GM18498 (cell line): ENCODE results near the gene ARHGAP31.
"Not testable (repeated sequence)": the region's sequence is repeated elsewhere in the genome, so short reads cannot be mapped to it uniquely, and the experiment has no call there.

Source experiments
- ATAC-seq: cut with Tn5 transposase; IDR thresholded peaks from one replicate; pipeline ENCODE4 v1.9.1; 2021; ENCODE audit warnings: mild to moderate bottlenecking, moderate library complexity; ENCODE audit not compliant: unreplicated experiment

ARHGAP31 gene

DNA sequence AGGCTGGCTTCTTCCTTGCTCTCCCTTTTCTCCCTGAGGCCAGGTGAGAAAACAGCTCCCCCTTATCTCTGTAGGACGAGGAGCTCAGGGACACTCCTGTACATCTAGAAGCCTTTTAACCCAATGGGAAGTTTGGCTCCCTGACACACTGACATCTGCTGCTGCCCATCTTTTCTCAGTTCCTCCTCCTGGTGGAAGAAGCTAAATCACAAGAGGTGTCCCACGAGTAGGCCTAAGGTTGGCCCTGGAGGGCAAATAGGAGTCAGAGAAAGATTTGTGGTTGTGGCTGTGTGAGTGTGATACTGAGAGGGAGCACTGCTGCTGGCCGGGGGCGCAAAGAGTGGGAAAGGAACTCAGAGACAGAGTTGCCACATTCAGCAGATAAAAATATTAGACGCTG lies 49.5 kb downstream of the ARHGAP31 start:
- peak; percentile 91 for ATAC-seq

GRCh38 chr3:119346076-119346496 lies 51.9 kb downstream of the ARHGAP31 start:
- ATAC-seq: no peak

DNA sequence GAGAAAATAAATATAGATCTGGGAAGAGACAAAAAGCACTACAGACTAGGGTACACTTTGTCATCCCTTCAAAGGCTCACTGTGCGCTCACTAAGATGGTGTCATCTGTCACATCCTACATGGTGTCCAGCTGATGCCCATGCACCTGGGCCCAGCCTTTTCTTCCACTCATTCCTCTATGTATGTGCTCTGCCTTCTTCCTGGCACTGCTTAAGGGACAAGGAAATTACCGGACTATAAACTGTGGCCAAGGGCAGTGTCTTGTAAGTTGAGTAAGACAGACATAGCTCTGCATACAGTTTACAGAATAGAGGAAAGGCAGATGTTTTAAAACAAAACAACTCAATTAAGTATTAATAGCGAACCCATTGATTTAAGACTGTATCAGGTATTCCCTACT lies 52.9 kb downstream of the ARHGAP31 start:
- ATAC-seq: no peak

DNA sequence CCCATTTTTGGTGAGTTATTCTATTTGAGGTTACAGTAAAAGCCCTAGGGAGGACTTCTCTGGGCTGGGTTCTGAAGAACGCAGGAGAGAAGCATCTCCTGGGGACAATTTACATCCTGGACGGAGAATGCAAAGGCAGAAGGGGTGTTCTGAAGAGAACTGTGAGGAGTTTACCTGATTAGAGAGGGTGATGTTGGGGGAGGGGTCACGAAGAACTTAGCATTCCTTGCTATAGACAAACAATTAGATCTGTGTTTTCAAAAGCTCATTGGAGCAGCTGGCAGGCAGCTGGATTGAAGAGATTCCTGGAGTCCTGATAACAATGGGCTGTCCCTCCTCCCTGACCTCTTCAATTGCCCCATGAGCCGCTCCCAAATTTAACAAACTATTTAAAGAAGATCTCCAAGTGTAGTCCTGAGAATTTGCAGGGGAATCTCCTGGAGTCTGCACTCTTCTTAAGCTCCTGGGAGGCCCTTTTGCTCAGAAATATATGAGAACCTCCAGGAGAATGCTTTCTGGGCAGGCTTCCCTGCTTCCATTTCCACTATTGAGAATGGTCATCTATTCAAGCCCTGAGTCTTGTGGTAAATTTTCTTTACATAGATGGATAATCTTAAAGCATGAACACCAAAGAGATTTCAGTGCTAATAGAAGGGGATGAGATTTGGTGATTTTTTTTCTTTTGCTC lies 55.3 kb downstream of the ARHGAP31 start:
- no peak for ATAC-seq

DNA sequence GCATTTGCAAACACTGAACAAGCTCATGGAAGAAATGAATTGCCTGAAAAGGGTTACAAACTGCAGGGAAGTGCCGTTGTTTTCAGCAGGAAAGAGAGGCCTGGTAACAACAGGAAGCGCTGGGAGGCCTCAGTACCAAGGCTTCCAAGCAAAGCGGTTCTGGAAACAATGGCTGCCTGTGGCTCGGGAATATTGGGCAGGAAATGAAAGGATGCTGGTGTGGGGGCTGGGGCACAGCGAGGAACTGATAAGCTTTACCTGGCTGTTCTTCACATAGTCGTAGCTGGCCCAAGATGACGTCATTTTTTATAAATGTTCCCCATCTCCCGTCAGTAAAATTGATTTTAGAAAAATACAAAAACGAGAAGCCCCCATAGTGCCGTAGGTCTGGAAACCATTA lies 55.9 kb downstream of the ARHGAP31 start:
- ATAC-seq: no peak

DNA sequence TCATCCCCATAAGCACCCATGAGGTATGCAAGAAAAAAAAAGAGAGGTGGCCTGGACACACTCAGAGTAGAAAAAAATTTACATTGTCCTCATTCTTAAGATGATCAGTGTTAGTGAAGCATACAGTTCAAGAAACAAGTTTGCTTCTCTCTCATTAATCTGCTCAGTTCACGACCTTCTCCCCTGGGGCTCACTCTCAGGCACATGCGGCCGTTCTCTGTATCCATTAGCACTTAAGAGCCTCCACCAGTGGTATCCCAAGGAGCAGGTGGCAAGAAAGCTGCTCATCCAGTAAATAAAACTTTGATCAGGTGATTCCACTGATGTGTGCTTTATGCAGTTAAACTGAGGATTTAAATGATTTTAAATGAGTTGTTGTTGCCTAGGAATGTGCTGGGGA lies 57.4 kb downstream of the ARHGAP31 start:
- no peak for ATAC-seq

GRCh38 chr3:119352034-119352609 lies 57.9 kb downstream of the ARHGAP31 start:
- peak; percentile 97 for ATAC-seq

DNA sequence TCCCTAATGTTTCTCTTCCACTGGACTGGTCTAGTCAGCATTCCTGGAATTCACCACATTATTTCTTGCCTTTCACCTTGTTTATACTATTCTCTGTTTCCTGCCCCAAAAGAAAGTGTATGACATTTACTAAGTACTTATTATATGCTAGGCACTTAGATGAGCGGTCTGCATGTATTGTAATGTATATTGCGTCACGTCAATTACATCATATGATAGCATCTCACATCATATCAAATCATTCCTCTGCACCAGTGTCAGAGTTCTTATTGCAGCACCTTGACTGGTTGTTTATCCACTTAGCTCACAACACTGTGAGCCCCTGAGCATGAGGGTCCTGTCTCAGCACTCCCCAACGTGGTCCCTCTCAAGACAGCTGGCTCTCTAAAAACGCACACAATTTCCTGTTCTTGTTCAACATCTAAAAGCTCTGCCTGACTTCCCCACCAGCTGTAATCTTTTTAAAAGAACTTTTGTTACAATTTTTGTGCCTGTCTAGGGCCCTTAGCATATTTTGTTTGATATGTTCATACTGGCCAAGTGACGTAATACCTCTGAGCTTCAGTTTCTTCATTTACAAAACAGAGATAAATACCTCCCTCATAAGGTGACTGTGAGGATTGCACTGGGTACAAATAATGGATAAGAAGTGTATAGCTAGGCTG lies 58.8 kb downstream of the ARHGAP31 start:
- peak; percentile 32 for ATAC-seq

GRCh38 chr3:119355608-119356007 lies 61.4 kb downstream of the ARHGAP31 start:
- ATAC-seq: not testable (repeated sequence)

DNA sequence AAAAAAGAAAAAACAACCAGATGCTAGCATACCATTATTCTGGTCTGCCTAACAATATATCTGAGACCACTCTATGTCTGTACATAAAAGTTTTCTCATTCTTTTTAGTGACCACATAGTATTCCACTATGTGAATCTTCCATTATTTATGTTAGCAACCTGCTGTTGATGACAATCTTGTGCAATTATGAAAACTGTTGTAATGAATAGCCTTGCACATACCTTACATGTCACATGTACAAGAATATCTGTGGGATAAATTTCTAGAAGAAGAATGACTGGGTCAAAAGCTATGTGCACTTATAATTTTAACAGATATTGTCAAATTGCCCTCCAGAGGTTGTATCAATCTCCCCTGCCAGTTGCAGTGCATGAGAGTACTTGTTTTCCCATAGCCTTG lies 62.5 kb downstream of the ARHGAP31 start:
- ATAC-seq: no peak

- ATAC-seq: no peak
Observed at GRCh38 chr3:119357190-119357589, 63.0 kb downstream of the ARHGAP31 start.

- peak; percentile 70 for ATAC-seq
Observed at GRCh38 chr3:119359476-119360326, 65.5 kb downstream of the ARHGAP31 start.

DNA sequence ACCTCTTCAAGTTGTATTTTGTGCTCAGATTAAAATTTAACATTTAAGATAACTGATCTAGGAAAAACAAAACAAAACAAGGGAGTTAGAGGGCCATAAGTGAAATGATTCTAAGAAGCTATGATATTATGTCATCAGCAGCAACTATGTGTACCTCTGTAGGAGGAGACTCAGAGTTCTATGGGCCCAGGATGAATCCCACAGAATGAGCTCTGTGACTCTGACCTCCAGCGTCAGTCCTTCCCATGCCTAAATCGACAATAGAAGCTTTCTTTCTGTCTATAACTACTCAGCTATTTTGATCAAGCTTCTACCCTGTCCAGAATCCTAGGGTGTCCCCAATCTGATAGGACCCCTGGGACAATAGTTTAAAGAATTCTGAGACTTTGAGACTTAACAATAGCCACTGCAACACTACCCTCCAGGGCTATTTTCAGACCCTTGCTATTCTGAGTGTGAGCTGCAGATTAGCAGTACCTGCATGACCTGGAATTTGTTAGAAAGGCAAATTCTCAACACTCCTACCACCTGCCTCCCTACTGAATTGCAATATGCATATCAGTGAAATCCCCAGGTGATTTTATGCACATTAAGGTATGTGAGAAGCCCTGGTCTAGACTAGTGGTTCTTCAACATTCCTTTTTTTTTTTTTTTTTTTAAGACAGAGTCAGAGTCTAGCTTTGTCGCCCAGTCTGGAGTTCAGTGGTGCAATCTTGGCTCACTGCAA lies 66.7 kb downstream of the ARHGAP31 start:
- no peak for ATAC-seq

GRCh38 chr3:119362010-119362409 lies 67.8 kb downstream of the ARHGAP31 start:
- ATAC-seq: no peak

- no peak for ATAC-seq
Observed at GRCh38 chr3:119362940-119363725, 69.0 kb downstream of the ARHGAP31 start.

DNA sequence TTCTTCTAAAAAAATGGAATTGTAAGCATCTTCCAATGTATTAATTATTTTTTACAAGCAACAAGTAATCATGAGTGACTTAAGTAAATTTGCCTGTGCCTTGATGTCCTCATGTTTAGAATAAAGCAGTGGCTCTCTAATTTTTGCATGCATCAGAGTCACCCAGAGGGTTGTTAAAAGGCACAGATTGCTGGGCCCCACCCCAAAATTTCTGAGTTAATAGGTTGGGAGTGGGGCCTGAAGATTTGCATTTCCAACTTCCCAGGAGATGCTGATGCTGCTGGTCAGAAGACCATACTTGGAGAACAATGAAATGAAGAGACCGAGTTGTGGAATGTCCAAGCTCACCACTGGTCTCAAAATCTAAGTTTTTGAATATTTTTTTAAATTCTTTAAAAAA lies 70.2 kb downstream of the ARHGAP31 start:
- ATAC-seq: no peak

DNA sequence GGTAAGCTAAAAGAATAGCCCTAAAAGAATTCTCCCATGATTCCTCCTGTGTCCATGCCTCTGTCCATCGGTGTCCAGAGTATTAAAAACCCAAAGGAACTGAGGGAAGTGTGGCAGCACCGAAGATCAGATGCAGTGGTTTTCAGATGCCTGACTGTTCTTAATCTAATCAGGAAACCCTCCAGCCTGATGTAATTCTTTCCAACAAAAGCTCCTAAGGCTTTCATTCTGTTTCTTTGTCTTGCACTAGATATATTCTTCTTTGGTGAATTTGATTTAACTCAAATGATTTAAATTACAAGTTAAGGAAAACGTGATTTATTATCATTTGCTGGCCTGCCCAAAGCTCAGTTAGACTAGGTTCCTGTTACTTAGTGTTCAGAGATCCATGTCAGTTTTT lies 71.2 kb downstream of the ARHGAP31 start:
- ATAC-seq: no peak

DNA sequence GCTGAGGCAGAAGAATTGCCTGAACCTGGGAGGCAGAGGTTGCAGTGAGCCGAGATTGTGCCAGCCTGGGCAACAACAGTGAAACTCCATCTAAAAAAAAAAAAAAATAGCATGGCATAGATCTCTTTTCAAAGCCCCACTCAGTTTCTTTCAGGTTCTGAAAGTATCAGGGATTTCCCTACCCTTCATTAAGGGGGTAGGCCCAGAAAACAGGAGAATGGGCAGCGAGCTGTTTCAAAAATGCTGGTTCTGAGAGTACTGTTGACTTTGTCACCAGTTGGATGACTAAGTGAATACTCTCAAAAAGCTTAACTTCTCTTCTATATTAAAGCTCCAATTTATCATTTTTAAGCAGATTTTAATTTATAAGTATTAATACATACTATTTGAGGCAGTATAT lies 72.8 kb downstream of the ARHGAP31 start:
- ATAC-seq: no peak

- ATAC-seq: no peak
Observed at GRCh38 chr3:119368298-119368697, 74.1 kb downstream of the ARHGAP31 start.

GRCh38 chr3:119371786-119372185 lies 77.6 kb downstream of the ARHGAP31 start:
- ATAC-seq: not testable (repeated sequence)
